BJ (cell line): ENCODE results near the gene PIK3R2. TPM values are rescaled to one million over a fixed set of nuclear protein-coding genes. Genes with fewer than 3 reads are reported as not detected.
A peak's percentile ranks its signal among the peaks of the same experiment; 100 is the strongest.

Experiments used
- CTCF ChIA-PET: fragments of 350-600 bp; formaldehyde crosslinking; extraction: SDS; loops from one replicate; lab custom pipeline; 2021; ENCODE audit warnings: antibody characterized with exemption, inconsistent platforms; lab: Yijun Ruan, JAX
- POLR2A ChIA-PET: fragments of 300-600 bp; sonication (Branson Sonifier 250); formaldehyde crosslinking; extraction: SDS; loops from one replicate; lab custom pipeline; 2021; ENCODE audit warnings: antibody characterized with exemption; lab: Charles Lee
- DNase-seq: peaks from one replicate; pipeline ENCODE4 v3.0.0-alpha.2; 2011; ENCODE audit warnings: low read depth
- H3K27me3 ChIP-seq: 2 replicates; pipeline ENCODE4 v1.6.0; 2011; ENCODE audit warnings: low read length; ENCODE audit not compliant: control insufficient read depth, insufficient read depth
- H3K36me3 ChIP-seq: 2 replicates; pipeline ENCODE4 v1.5.1; 2011; ENCODE audit warnings: low read length; ENCODE audit not compliant: control insufficient read depth, insufficient read depth
- H3K4me3 ChIP-seq: 2 replicates; pipeline ENCODE4 v1.5.1; 2011; ENCODE audit warnings: low read depth, mild to moderate bottlenecking, control low read depth, low read length
- CTCF ChIP-seq: IDR thresholded peaks from 2 replicates; pipeline ENCODE4 v1.5.1; 2011; ENCODE audit warnings: low read depth, mild to moderate bottlenecking, control low read depth, inconsistent platforms, low read length, moderate library complexity; ENCODE audit not compliant: insufficient read depth
- polyA plus RNA-seq: library from polyadenylated mRNA; depleted of rRNA; stranded (reverse); fragments of >200 nt; gene quantifications from 2 replicates; pipeline ENCODE4 v1.2.3, GENCODE V29; 2011

Gene PIK3R2
- polyA plus RNA-seq, 1 experiment: 17.4 TPM

- no peak for TF ChIP-seq CTCF
- no peak overlapping the region for H3K4me3 ChIP-seq
- POLR2A ChIA-PET: no interaction called here
- no peak for DNase-seq
- H3K27me3 ChIP-seq: no peaks in the 10 kb centered on the region
- peaks cover 9% of the 10 kb centered on the region for H3K36me3 ChIP-seq
- CTCF ChIA-PET: interaction anchor here (0.9 to 1.8 kb wide), 5 partner anchors 11 to 80 kb away, joined by 4 to 7 read pairs (median 5); partner anchors contain the start of gene MPV17L2
Measured at GRCh38 chr19:18171605-18172327, 18.8 kb downstream of the PIK3R2 start.

- Histone ChIP-seq H3K4me3 (no peak overlapping the region), H3K27me3 (no peaks in the 10 kb centered on the region), H3K36me3 (peaks cover 6% of the 10 kb centered on the region; the same call in 1 of the 2 replicates)
- ChIA-PET CTCF (interaction anchor here (0.9 to 1.3 kb wide), 2 partner anchors 60 to 79 kb away, joined by 5 read pairs; no protein-coding TSS in a partner anchor), POLR2A (no interaction called here)
- TF ChIP-seq CTCF: no peak
- no peak for DNase-seq
Measured at GRCh38 chr19:18172331-18173053, 19.5 kb downstream of the PIK3R2 start.

- no peaks in the 10 kb centered on the region for H3K27me3 ChIP-seq
Measured at GRCh38 chr19:18173054-18173571, 20.1 kb downstream of the PIK3R2 start.

GRCh38 chr19:18173572-18174288 lies 20.8 kb downstream of the PIK3R2 start, which contains the start of gene IFI30:
TSS of gene IFI30 (plus strand) at chr19:18173813. CDS start at chr19:18173842, 29 bp downstream.
- ChIA-PET CTCF (no interaction called here), POLR2A (no interaction called here)
- no peak for TF ChIP-seq CTCF
- Histone ChIP-seq H3K36me3 (peaks cover 1% of the 10 kb centered on the region; the same call in 1 of the 2 replicates), H3K4me3 (peak within 1 kb of the TSS; percentile 66), H3K27me3 (no peaks in the 10 kb centered on the region)
- no peak for DNase-seq

More at GRCh38 chr19:18173054-18173571, 20.1 kb downstream of the PIK3R2 start:
- CTCF ChIA-PET: interaction anchor here (0.9 to 1.3 kb wide), 2 partner anchors 60 to 79 kb away, joined by 5 read pairs; no protein-coding TSS in a partner anchor
- Histone ChIP-seq H3K4me3 (peak overlapping the region; percentile 66; the same call in 1 of the 2 replicates), H3K36me3 (peaks cover 1% of the 10 kb centered on the region; the same call in 1 of the 2 replicates)
- DNase-seq: no peak
- TF ChIP-seq CTCF: no peak
- POLR2A ChIA-PET: no interaction called here
